HG02938 (cell line): ENCODE results near the gene KRTAP24-1.

ENCODE experiments used
- ATAC-seq: cut with Tn5 transposase; IDR thresholded peaks from one replicate; pipeline ENCODE4 v1.9.1; 2021; ENCODE audit warnings: mild to moderate bottlenecking, moderate library complexity; ENCODE audit not compliant: unreplicated experiment

Gene KRTAP24-1, protein sequence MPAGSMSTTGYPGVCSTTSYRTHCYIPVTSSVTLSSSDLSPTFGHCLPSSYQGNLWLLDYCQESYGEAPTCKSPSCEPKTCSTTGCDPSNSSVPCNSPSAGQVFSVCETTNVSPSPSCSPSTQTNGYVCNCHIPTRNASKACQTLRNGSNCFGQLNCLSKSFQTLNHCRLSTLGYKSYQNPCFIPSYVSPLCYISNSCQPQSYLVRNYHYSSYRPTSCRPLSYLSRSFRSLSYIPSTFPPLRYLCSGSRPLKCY

DNA sequence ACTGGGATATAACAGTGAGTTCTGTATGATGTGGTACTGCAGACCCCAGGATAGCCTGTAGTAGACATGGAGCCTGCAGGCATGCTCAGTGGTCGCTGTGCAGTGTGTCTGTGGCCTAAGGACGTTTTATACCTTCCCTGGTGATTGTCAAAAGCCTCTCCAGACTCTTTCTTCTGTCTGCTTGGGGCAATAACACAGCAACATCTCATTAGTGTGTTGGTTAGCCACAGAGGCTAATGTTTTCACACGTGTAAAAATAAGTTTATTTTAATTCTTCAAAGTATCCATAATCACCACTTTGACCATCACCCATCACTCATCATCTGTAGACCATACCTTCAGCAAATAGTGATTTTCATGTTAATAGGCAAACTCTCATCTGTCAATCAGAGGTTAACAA lies at the start of gene KRTAP24-1:
KRTAP24-1 (minus strand) TSS at position 101 of the 400 bp plus-strand sequence; CDS start at position 83, 18 bp downstream.
- no peak for ATAC-seq

DNA sequence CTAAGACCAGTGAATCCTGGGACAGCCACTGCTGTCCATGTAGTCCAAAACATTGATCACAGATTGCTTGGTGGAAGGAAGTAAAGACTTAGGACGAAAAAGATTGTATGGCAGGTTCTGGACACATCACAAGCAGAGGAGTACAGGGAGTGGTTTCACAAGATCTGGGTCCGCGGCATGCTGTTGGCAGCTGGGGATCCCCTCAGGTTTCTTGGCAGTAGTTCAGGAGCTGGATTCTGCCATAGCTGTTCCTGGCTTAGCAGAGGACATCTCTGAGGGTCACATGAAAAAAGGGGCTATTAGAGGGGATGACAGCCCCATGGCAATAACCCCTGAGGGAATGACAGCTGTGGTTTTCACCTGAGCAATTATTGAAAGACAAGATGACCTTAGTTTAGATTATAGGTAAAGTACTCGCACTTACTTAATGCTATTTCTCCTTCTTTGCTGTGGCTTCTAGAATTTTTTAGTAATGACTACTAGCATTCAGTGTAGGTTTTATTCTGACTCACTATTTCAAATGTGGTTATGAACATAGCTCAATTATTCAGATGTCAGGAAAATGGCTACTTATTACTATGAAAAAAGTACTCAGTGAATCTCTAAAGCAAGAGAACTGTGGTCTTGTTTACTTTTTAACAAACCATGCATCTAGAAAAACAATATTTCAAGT lies 46.6 kb upstream of the KRTAP24-1 start:
- ATAC-seq, result no peak

DNA sequence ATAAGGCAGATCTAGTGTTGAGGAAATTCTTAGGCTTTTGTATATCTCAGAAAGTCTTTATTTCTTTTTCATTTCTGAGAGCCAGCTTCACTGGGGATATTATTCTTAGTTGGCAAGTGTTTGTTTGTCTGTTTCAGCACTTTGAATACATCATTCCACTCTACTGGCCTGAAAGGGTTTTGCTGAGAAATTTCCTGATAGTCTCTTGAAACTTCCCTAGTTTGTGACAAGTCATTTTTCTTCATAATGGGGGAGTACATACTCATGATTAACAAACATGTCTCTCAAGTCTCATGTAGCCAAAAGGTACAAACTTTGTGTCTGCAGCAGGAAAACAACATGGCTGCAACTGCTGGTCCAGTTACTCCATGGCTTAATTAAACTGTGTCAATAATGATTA lies 43.6 kb upstream of the KRTAP24-1 start:
- no peak for ATAC-seq

DNA sequence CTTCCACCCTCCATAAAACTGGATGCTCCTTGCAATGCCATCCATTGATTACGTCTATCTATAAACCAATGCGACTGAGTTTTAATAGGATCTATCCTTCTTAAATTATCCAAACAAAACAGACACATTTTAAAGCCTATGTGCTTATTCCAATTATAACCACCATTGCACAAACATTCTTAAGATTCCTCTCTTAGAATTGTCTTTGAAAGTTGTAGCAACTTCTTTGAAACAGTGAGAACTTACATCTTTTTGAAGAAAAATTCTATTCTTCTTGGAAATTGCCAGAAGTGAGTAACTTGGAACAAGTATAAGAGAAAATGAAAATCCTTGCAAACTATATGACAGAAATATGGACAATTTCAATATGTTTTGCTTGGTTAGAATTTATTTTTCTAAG lies 37.5 kb upstream of the KRTAP24-1 start, which contains the start of gene KRTAP26-1:
KRTAP26-1 (minus strand) TSS at position 101 of the 400 bp plus-strand sequence. CDS start 280 bp downstream, outside the sequence.
- ATAC-seq, result no peak

DNA sequence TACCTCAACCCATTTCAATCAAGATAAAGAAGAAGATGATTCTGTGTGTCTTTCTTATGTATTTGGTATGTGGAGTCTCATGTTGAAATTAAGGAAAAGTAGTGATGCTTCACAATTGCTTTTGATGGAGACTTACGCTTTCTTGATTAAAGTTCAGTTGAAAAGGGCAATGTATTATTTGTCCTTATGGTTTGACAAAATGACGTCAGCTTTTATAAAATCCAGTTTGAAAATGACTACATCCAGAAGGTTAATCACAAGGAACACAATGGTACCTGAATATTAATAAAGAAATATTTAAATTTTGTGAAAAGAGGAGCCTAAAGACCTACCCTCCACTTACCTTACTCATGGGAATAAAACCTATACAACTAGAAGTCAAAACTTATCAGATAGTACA lies 33.0 kb upstream of the KRTAP24-1 start:
- no peak for ATAC-seq

DNA sequence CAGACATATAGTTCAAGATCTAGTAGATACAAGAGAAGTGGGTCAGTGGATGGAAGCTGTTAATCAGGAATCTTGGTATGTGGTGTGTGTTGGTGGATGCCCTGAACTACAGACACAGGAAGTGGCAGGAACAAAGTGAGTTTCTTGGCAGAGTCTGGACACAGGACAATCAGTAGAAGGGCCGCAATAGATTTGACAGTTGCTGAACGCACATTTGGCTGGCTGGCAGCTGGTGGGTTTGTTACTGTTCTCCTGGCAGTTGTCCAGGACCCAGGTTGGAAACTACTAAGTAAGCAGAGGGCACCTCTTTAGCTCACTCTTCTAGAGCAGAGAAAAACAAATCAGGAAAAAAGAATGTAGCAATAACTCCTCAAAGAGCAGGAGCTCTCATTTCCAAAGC lies 24.1 kb upstream of the KRTAP24-1 start:
- no peak for ATAC-seq

DNA sequence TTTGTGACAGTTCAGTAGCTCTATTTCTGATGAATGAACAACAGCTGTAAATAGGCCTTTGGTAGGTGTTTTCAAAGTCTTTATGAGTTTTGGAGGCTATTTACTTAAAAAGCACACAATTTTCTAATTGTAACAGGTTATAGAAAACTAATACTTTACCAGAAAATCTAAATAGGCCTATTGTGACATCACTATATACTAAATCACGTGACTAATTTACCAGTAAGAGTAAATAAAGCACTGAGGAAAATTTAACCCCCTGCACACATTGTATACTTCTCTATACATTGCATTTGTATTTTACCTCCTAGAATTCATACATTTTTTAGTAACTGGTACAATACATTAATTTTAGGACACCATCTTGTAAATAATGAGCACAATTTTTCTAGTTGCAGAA lies 22.4 kb upstream of the KRTAP24-1 start:
- ATAC-seq, result no peak

DNA sequence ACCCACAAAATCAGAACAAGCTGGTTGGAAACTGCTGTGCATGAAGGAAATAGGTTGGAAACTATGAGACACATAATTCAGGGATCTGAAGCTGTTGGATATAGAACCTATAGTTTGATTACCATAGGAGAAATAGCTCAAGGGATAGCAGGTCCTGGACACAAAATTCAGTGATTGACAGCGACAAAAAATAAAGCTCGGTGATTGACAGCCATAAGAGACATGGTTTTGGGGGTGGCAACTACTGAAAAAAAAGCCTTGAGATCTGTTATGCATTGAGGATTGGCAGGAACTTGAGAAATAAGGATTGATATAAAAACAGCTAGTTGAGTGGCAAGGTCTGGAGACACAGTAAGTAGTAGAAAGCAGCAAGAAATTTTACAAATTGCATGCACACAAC lies 6.5 kb upstream of the KRTAP24-1 start, which contains the start of gene KRTAP25-1:
KRTAP25-1 (minus strand) TSS at position 300 of the 400 bp plus-strand sequence; CDS start at position 276, 24 bp downstream.
- no peak for ATAC-seq

DNA sequence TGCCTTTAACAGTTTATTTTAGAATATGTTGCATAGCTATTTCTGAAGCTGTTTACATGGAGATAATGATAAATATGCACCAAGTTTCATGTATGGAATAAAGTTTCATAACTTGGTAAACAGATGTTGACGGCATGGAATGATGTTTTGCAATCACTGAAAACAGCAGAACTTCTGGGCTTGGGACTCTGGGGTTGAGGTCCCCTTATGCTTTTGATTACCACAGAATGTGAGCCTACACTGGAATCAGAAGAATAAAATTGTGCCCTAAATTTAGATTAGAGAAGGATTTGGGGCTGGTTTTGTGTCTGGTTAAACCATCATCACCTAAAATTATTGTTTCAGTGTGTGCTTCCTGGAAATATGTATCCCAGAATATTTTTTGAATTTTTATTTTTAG lies 11.1 kb downstream of the KRTAP24-1 start:
- ATAC-seq, result no peak

DNA sequence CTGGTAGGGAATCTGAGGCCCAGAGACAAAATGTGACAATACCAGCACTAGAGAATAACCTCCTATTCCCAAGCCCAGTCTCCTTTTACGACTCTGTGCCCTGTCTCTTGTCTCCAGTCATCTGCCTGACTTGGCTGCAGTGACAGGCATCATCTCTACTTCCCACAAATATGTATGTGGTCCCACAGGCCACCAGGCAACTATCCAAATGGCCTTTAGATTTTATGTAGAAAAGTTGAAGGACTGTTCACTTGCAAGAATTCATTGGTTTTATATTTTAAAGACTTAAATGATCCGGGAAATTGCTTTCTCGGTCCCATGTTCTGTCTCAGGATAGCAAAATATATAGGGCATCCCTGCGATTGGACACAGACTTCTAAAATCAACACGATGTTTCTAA lies 11.6 kb downstream of the KRTAP24-1 start:
- no peak for ATAC-seq

DNA sequence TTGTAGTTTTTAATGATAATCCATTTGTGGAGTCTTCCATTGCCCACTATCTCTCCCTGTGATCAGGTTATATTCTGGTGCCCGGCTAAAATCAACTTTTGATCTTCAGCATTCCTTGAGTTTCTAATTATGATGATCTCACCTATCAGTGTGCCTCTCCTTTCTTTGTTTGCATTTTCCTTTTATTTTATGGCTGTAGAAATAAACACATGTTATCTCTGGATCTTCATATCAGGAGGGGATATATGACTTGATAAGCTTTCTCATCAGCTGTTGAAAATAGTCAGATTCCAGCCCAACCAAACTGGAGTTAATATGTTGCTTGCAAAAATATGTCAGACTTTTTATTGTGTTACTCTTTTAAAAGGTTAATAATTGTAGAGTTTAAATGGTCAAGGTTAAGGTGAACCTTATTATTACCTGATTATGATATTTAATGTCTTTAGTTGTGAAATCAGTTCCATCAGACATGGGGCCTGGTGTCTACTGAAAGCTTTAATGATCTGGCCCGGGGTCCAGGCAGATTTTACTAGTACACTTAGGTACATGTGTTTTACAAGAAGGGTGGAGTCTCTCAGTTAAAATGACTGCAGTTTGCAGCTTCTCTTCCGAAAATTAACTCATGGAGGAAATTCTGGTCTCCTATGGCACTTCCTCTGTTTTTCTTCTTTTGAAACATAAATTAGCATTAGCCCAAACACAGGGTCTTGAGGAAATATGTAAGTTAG lies 12.8 kb downstream of the KRTAP24-1 start:
- ATAC-seq, result no peak

DNA sequence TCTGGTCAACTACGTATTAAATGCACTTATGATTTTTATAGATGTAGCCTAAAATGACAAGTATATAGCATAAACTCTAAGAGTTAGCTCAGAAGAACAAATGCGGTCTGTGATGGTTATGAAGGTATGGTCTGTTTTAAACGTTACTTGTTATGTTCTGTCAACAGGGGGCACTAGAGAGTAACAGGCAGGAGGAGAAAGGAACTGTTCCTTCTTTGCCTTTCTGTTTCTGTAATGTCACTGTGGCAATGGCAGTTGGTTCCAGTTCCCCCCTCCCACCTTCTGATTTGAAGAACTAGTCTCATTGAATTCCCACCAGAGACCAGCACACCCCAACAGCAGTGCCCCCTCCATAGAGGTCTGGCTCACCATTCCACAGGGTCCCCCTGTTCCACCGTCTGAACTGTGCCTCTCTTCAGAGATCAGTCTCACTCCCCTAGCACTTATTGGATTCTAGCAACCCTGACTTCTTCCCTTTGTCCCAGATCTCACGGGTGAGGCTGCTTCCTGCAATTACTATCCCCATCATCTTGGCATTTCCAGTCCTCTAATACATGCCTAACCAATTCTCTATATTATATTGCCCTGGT lies 14.0 kb downstream of the KRTAP24-1 start:
- ATAC-seq, result no peak

DNA sequence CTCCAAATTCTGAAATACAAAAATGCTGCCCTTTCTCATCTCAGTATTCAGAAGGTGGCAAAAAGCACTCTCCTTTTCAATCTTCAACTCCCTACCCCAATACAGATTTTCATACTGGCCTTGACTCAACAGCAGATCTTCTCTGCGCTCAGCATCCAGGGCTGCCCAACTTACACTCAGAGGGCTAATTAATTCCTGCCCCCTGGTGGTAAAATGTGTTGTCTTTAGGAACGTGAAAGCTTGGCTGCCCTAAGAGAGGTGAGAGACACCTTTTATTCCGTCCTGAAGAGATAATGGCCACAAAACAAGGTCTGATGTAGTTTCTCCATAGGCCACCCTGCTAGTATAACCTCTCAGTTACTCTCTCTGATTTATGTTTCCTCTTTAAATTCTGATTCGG lies 25.0 kb downstream of the KRTAP24-1 start:
- no peak for ATAC-seq

DNA sequence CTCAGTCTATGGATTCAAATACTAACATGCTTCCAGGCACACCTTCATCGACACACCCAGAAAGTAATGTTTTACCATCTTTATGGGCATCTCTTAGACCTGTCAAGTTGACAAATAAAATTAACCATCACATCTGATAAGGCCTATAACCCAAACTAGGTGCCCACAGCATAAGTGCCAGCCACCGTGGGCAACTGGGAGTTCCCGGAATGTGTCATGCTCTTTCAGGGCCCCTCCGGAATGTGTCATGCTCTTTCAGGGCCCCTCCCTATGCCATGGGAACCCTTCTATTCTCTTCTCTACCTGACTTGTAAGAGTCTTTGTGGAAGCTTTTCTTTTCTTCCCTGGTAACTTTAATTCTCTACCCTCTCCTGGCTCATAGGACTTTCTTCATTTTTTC lies 26.6 kb downstream of the KRTAP24-1 start:
- no peak for ATAC-seq

DNA sequence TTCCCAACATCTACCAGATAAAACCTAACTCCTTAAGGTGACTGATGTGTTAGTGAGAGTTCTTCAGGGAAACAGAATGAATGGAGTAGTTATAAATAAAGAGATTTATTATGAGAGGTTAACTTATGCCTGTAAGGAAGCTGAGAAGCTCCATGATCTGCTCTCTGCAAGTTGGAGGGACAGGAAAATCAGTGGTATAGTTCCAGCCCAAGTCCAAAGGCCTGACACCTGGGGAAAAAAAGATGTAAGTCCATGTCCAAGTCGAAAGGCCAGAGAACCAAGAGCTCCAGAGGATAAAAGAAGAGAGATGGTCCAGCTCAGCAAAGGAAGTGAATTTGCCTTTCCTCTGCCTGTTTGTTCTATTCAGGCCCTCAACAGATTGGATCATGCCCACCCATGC lies 27.1 kb downstream of the KRTAP24-1 start:
- ATAC-seq, result no peak

DNA sequence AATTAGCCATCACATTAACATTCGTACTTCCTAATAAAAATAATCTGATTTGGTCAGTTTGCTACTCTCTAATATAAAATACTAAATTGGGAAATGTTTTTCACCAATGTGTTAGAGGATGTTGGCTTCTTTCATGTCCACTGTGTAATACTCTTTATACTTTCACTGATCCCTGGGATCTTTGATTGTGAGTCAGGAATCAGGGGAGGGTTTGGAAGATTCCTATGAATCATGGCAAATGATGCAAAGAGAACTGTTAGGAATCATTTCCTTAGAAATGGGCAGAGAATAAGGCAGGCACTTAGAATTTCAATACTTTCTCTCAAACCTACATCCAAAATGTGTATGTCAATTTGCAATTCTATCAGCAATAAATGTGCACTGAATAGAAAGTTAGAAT lies 31.0 kb downstream of the KRTAP24-1 start:
- ATAC-seq, result no peak

DNA sequence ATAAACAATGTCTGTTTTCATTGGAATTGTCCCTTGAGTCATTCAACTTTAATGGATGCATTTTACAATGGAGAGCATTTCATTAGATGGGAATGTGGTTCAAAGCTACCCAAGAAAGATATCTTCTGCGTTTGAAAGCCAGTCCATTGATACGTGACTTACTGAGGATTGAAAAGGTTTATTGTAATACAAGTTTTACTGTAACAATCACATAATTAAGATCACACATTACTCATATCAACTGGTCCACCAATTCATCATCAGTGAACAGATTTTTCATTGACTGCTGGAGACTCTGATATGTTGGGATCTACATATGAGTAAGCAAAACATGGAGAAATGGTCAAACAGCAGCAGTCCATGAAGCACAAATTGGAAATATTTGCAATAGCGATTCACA lies 32.8 kb downstream of the KRTAP24-1 start:
- ATAC-seq, result no peak

DNA sequence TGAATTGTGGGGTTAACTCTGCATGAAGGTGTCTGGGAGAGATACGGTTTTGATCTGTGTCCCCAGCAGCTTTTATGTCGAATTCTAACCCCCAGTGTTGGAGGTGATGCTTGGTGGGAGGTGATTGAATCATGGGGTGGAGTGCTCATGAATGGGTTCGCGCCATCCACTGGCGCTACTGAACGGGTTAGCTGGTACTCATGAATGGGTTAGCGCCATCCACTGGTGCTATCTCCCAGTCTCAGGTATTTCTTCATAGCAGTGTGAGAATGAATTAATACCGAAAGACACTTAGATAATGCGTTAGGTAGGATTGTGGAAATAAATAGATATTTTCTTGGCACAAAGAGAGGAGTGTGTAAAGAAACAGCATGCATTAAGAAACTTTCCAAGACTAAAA lies 33.9 kb downstream of the KRTAP24-1 start:
- ATAC-seq, result no peak

DNA sequence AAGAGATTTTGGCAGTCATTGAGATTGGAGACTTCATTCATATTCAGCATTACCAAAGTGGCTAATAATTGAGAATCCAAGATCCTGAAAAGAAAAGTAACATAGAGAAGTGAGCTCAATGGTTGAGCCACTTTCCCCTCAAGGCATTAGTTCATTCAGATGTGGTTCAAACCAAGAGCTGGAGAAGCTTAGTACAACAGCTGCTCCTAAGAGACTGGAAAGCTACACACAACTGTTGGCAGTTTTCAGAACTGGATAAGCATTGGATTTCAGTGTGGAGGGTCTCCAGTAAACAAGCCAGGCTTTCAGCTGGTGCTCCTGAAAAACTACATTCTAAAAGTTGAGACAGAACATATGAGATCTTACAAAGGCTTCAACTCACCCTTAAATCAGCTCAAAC lies 37.7 kb downstream of the KRTAP24-1 start:
- ATAC-seq, result no peak

DNA sequence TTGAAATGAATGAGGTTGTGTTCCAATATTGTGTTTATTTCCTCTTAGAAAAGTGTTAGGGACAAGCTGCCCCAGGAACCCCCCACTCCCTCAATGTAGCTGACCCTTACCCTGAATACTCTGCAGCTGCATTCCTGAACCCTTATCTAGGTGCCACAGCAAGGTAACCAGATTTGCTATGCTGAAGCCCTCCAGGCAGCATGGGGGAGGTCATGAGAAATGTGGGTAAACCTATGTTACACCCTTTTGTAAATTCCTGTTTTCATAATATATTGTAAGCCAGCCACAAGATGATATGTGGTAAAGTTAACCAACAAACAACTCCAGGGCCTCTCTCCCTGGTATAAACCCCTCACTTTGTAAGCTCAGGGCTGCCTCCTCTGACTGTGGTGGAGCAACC lies 39.1 kb downstream of the KRTAP24-1 start:
- no peak for ATAC-seq

DNA sequence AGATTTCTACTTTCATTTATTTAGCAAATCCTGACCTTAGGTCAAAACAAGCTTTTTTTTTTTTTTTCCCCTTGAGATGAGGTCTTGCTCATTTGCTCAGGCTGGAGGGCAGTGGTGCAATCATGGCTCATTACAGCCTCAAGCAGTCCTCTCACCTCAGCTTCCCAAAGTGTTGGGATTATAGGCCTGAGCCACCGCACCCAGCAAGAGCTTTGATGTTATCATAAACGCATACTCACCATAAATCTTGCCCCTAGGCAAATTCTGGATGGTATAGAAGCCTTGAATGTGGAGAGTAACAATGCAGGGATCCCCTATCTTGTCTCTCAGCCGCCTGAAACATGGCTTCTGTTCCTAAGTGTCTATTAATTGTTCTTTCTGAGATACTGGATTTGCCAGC lies 42.1 kb downstream of the KRTAP24-1 start:
- ATAC-seq, result no peak
